Fibroblast of skin of abdomen (primary cell): ENCODE measurements around the gene C6orf62.
"Not testable (repeated sequence)": the region's sequence is repeated elsewhere in the genome, so short reads cannot be mapped to it uniquely, and the experiment has no call there.

ENCODE experiments used
- DNase-seq: peaks from one replicate; pipeline ENCODE4 v3.0.0-alpha.2; 2013

C6orf62 gene

GRCh38 chr6:24696097-24696496 is 22.9 kb downstream of the C6orf62 start:
- no peak for DNase-seq

- DNase-seq = peak; percentile 28
Observed at GRCh38 chr6:24695635-24696034, 23.3 kb downstream of the C6orf62 start.

GRCh38 chr6:24694198-24694597 is 24.8 kb downstream of the C6orf62 start:
- no peak for DNase-seq

- no peak for DNase-seq
Observed at GRCh38 chr6:24692848-24693592, 25.9 kb downstream of the C6orf62 start.

GRCh38 chr6:24692415-24692814 is 26.5 kb downstream of the C6orf62 start:
- DNase-seq = no peak

GRCh38 chr6:24692003-24692402 is 27.0 kb downstream of the C6orf62 start:
- no peak for DNase-seq

- no peak for DNase-seq
Observed at GRCh38 chr6:24691550-24691949, 27.4 kb downstream of the C6orf62 start.

GRCh38 chr6:24690593-24690992 is 28.4 kb downstream of the C6orf62 start:
- DNase-seq = no peak

- DNase-seq = peak; percentile 33
Observed at GRCh38 chr6:24689964-24690363, 29.0 kb downstream of the C6orf62 start.

- DNase-seq = no peak
Observed at GRCh38 chr6:24686946-24687345, 32.0 kb downstream of the C6orf62 start.

- no peak for DNase-seq
Observed at GRCh38 chr6:24686408-24686807, 32.5 kb downstream of the C6orf62 start.

- DNase-seq = no peak
Observed at GRCh38 chr6:24683297-24684296, 35.4 kb downstream of the C6orf62 start.

- DNase-seq = no peak
Observed at GRCh38 chr6:24680582-24680981, 38.4 kb downstream of the C6orf62 start.

GRCh38 chr6:24678792-24679352 is 40.1 kb downstream of the C6orf62 start:
- not testable (repeated sequence) for DNase-seq

- DNase-seq = no peak
Observed at GRCh38 chr6:24673625-24674024, 45.3 kb downstream of the C6orf62 start.

GRCh38 chr6:24672620-24673182 is 46.3 kb downstream of the C6orf62 start:
- no peak for DNase-seq

GRCh38 chr6:24671077-24671476 is 47.9 kb downstream of the C6orf62 start:
- DNase-seq = not testable (repeated sequence)

GRCh38 chr6:24670492-24670891 is 48.5 kb downstream of the C6orf62 start:
- not testable (repeated sequence) for DNase-seq

- DNase-seq = no peak
Observed at GRCh38 chr6:24668997-24669361, 50.0 kb downstream of the C6orf62 start.

GRCh38 chr6:24668066-24668996 is 50.6 kb downstream of the C6orf62 start:
- not testable (repeated sequence) for DNase-seq

- no peak for DNase-seq
Observed at GRCh38 chr6:24667378-24667803, 51.6 kb downstream of the C6orf62 start.
